Hepatocyte (in vitro differentiated cells): ENCODE results near the gene ANKRD11. TPM values are rescaled to one million over a fixed set of nuclear protein-coding genes. Genes with fewer than 3 reads are reported as not detected.

ENCODE experiments used
- DNase-seq: peaks from one replicate; pipeline ENCODE4 v3.0.0-alpha.2; 2016; ENCODE audit warnings: low spot score
- H2AFZ ChIP-seq: fragments of 200-600 bp; sonication (generic); 2 replicates; pipeline ENCODE4 v1.6.0; 2016; ENCODE audit warnings: antibody characterized with exemption, mild to moderate bottlenecking
- H3K27ac ChIP-seq: fragments of 200-600 bp; sonication (generic); 2 replicates; pipeline ENCODE4 v1.5.1; 2016; ENCODE audit warnings: mild to moderate bottlenecking
- H3K27me3 ChIP-seq: fragments of 200-600 bp; sonication (generic); 2 replicates; pipeline ENCODE4 v1.6.1; 2016
- H3K36me3 ChIP-seq: fragments of 200-600 bp; sonication (generic); replicated peaks from 2 replicates; pipeline ENCODE4 v1.5.1; 2016; ENCODE audit warnings: low read depth; ENCODE audit not compliant: insufficient read depth
- H3K4me1 ChIP-seq: fragments of 200-600 bp; sonication (generic); 2 replicates; pipeline ENCODE4 v1.5.1; 2016; ENCODE audit warnings: mild to moderate bottlenecking, moderate library complexity; ENCODE audit not compliant: insufficient read depth
- H3K4me2 ChIP-seq: fragments of 200-600 bp; sonication (generic); 2 replicates; pipeline ENCODE4 v1.6.0; 2016
- H3K4me3 ChIP-seq: fragments of 200-600 bp; sonication (generic); 2 replicates; pipeline ENCODE4 v1.5.1; 2016; ENCODE audit warnings: mild to moderate bottlenecking
- H3K79me2 ChIP-seq: fragments of 200-600 bp; sonication (generic); 2 replicates; pipeline ENCODE4 v1.6.0; 2017; ENCODE audit warnings: mild to moderate bottlenecking
- H3K9me2 ChIP-seq: fragments of 200-600 bp; sonication (generic); replicated peaks from 2 replicates; pipeline ENCODE4 v1.6.0; 2017; ENCODE audit warnings: mild to moderate bottlenecking; ENCODE audit not compliant: insufficient read depth
- H3K9me3 ChIP-seq: fragments of 200-600 bp; sonication (generic); 2 replicates; pipeline ENCODE4 v1.5.1; 2016; ENCODE audit warnings: low read depth, mild to moderate bottlenecking
- H4K20me1 ChIP-seq: fragments of 200-600 bp; sonication (generic); 2 replicates; pipeline ENCODE4 v1.6.0; 2016; ENCODE audit warnings: mild to moderate bottlenecking; ENCODE audit not compliant: insufficient read depth, poor library complexity, severe bottlenecking
- CTCF ChIP-seq: fragments of 200-600 bp; sonication (generic); IDR thresholded peaks from 2 replicates; pipeline ENCODE4 v1.5.1; 2016; ENCODE audit warnings: antibody characterized with exemption, mild to moderate bottlenecking; ENCODE audit not compliant: poor library complexity
- EZH2 ChIP-seq: fragments of 200-600 bp; sonication (generic); IDR thresholded peaks from 2 replicates; pipeline ENCODE4 v1.6.1; 2016; ENCODE audit warnings: antibody characterized with exemption, mild to moderate bottlenecking, borderline replicate concordance
- EZH2phosphoT487 ChIP-seq: fragments of 200-600 bp; sonication (generic); IDR thresholded peaks from one replicate; pipeline ENCODE4 v1.6.1; 2018; ENCODE audit warnings: antibody characterized with exemption, mild to moderate bottlenecking, low read depth, moderate library complexity; ENCODE audit not compliant: unreplicated experiment, severe bottlenecking
- WGBS: methylation state at CpG from one replicate; pipeline ENCODE4 v1.1.6; 2016; ENCODE audit warnings: low lambda C conversion rate; ENCODE audit errors: missing lambda C conversion rate; 5-methylcytosine and 5-hydroxymethylcytosine counted together
- polyA plus RNA-seq: library from polyadenylated mRNA; unstranded; fragments of >200 nt; fragmentation: Nextera tagmentation; extraction: Ambion mirVana; gene quantifications from 2 replicates; pipeline ENCODE4 v1.2.1, GENCODE V29; 2016
- total RNA-seq: library from RNA; depleted of rRNA; stranded (reverse); fragments of >200 nt; gene quantifications from 2 replicates; pipeline ENCODE4 v1.2.3, GENCODE V29; 2014

Gene ANKRD11
- total and polyA plus RNA-seq, 2 experiments from 2014 or later: 48.7 to 130 TPM

- H3K9me2 ChIP-seq: no peaks in the 10 kb centered on the region
- no peak overlapping the region for H3K27ac ChIP-seq
- H3K4me1 ChIP-seq: no peaks in the 10 kb centered on the region
- H3K4me3 ChIP-seq: no peak overlapping the region
- DNase-seq: no peak
- H3K27me3 ChIP-seq: no peaks in the 10 kb centered on the region
- no peak for TF ChIP-seq EZH2phosphoT487
- no peak for TF ChIP-seq EZH2
- no peak for TF ChIP-seq CTCF
- H2AFZ ChIP-seq: no peak overlapping the region
- WGBS: 97% methylated on average over 6 of the region's 6 CpGs
- H3K4me2 ChIP-seq: no peak overlapping the region
- no peaks in the 10 kb centered on the region for H3K9me3 ChIP-seq
- no peaks in the 10 kb centered on the region for H3K79me2 ChIP-seq
- H3K36me3 ChIP-seq: no peaks in the 10 kb centered on the region
- peaks cover 12% of the 10 kb centered on the region for H4K20me1 ChIP-seq
Observed at GRCh38 chr16:89272631-89273030, 217.7 kb downstream of the ANKRD11 start.

GRCh38 chr16:89270666-89271345, 219.6 kb downstream of the ANKRD11 start:
- Histone ChIP-seq H3K9me2 (no peaks in the 10 kb centered on the region), H3K4me2 (no peak overlapping the region), H3K4me3 (no peak overlapping the region), H3K36me3 (no peaks in the 10 kb centered on the region), H3K4me1 (no peaks in the 10 kb centered on the region), H3K79me2 (no peaks in the 10 kb centered on the region), H2AFZ (no peak overlapping the region), H3K9me3 (no peaks in the 10 kb centered on the region), H4K20me1 (peaks cover 8% of the 10 kb centered on the region), H3K27me3 (no peaks in the 10 kb centered on the region), H3K27ac (no peak overlapping the region)
- no peak for DNase-seq
- no peak for TF ChIP-seq EZH2phosphoT487
- TF ChIP-seq CTCF: no peak
- no peak for TF ChIP-seq EZH2
- WGBS: 98% methylated on average over 32 of the region's 32 CpGs

- no peak overlapping the region for H2AFZ ChIP-seq
- no peaks in the 10 kb centered on the region for H3K27me3 ChIP-seq
- H3K4me2 ChIP-seq: no peak overlapping the region
- H4K20me1 ChIP-seq: peaks cover 8% of the 10 kb centered on the region
- H3K27ac ChIP-seq: no peak overlapping the region
- 97% methylated on average over 27 of the region's 27 CpGs for WGBS
- no peak for DNase-seq
- TF ChIP-seq EZH2phosphoT487 (no peak), EZH2 (no peak), CTCF (no peak)
- H3K9me3 ChIP-seq: no peaks in the 10 kb centered on the region
- H3K79me2 ChIP-seq: no peaks in the 10 kb centered on the region
- H3K36me3 ChIP-seq: no peaks in the 10 kb centered on the region
- H3K9me2 ChIP-seq: no peaks in the 10 kb centered on the region
- H3K4me1 ChIP-seq: no peaks in the 10 kb centered on the region
- no peak overlapping the region for H3K4me3 ChIP-seq
Observed at GRCh38 chr16:89269805-89270665, 220.3 kb downstream of the ANKRD11 start.
